T-helper 2 cell treated with Interferon-gamma antibody and Interleukin-4, amounts not matched to agents 100 ng/mL and 5 ng/mL, for 36 hours (primary cell): ENCODE measurements around the gene IFT80. TPM values are rescaled to one million over a fixed set of nuclear protein-coding genes. Genes with fewer than 3 reads are reported as not detected.

Source experiments
- intact Hi-C: fragments of 100-400 bp; cut with micrococcal nuclease; formaldehyde crosslinking; loops from one replicate; pipeline ENCODE4 v1.15.1; 2023
- total RNA-seq: library from RNA; stranded (reverse); gene quantifications from 2 replicates; pipeline ENCODE4 v1.2.3, GENCODE V29; 2022

The IFT80 gene
- total RNA-seq, 1 donor from 2014 or later: 25.7 TPM

DNA sequence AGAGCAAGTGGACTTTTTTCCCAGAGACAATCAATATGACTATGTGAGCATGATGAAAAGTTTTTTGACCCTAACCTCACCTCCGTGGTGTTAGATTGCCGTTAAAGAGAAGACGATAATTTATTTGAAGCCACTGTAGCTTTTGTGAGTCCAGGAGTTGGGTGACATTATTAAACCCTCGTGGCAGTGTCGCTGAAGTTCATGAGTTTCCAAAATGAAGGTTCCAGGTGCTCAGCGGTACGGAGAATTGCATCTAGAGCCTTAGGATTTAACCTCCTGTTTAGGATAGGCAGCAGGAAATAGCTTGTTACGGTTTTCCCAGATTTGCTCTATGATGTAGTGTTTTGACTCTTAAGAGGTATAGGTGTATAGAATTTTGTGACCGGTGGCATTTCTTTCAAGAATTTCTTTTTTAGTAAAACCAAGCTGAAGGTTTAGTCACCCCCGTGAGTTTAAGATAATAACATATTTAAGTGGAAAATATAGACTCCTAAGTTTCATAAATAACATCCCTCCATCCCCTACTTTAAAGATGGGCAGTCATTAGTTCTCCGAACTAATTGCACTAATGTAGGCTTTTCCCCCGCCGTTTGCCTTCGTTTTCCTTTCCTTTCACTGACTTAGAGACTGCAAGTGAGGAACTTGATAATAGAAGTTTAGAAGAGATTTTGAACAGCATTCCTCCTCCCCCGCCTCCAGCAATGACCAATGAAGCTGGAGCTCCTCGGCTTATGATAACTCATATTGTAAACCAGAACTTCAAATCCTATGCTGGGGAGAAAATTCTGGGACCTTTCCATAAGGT, 2.5 kb upstream of the IFT80 start:
- intact Hi-C loops: loop anchor here (1.0 kb wide), 1 partner anchor 10 kb away; no protein-coding TSS in a partner anchor

DNA sequence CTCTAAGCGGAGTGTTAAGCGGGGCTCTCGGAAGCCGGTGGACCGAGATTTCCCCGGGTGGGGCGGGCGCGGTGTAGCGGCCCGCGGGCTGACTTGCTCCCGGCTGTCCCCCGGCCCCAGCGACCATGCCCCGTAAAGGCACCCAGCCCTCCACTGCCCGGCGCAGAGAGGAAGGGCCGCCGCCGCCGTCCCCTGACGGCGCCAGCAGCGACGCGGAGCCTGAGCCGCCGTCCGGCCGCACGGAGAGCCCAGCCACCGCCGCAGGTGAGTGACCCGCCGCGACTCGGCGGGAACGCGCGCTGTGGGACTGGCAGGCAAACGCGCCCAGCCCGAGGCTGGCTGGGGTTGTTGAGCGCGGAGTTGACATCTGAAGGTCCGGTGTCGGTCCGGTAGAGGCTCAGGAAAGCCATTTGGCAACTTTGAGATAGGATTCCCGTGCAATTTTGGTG, 1.7 kb upstream of the IFT80 start:
- intact Hi-C loops: no loop called here

DNA sequence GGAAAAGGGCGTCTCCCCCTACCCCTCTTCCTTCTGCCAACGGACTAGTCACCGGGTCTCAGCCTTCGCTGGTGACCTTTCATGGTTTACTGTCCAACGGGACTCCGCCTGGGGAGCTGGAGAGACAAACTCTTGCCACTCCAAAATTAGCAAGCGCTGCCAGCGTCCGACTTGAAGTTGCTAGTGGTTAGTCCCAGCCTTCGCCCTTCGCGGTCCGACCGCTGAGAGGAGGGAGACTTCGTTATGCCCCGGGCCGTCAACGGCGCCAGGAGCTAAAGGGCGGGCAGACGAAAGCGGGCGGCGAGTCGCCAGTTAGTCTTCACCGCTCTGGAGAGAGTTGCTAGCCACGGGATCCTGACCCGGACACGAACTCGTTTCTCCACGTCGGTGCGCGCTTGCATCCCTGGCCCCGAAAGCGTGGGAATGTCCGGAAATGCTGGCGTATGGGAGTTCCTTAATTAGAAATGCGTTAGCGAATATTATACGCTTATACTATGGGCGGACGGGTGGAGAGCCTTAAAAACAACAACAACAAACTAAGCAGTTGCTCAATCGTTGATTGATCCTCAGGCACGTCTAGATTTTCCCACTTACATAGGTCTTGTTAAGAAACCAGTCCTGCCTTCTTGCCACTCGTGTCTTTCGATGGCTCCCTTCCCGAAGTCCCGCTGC, 1.1 kb upstream of the IFT80 start:
- intact Hi-C loops: no loop called here

DNA sequence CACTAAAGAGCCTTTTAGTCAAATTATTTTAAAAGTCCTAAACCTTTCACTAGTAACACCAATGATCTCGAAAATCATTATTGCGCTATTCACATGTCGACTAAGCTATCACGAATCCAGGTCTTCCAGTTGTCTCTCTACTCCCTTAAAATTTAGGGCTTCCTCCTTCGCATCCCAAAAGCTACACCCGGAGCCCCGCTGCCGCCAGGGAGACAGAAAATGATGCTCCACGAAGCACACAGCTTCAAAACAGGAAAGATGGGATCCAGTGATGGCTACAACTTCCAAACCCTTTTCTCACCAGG, 253 bp downstream of the IFT80 start:
- intact Hi-C loops: loop anchor here (1.0 to 5.0 kb wide), 7 partner anchors 51 to 822 kb away; partner anchors contain the start of genes C3orf80, IL12A, KPNA4 and NMD3

DNA sequence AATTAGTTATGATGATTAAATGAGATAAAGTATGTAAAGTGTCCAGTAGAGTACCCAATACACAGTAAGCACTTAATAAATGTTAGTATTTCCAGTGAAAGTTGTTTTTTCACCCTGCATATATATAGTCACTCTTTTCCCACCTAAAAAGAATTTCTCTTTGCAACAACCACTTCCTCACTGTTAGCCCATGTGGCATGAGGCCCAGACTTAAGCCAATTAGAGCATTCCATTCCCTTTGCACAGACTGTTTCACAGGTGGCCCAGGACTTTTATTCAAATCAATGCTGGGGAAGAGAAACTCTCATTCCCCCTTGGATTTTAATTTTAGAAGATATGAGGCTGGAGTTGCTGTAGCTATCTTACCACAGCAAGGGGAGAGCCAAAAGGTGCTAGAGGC, 3.7 kb downstream of the IFT80 start:
- intact Hi-C loops: loop anchor here (5.0 kb wide), 1 partner anchor 408 kb away; the partner anchor contains the start of gene IL12A

DNA sequence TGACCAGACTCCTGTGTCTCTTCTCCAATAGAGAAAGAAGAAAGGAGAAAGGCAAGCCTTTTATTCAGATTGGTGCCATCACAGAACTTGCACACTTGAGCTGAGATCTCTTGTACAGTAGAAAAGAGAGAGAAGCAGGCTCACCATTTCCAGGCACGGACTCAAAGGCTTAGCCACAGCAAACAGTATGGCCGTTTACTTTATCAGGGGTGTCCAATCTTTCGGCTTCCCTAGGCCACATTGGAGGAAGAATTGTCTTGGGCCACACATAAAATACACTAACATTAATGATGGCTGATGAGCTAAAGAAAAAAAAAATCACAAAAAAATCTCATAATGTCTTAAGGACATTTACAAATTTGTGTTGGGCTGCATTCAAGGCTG, 5.0 kb downstream of the IFT80 start:
- intact Hi-C loops: no loop called here

DNA sequence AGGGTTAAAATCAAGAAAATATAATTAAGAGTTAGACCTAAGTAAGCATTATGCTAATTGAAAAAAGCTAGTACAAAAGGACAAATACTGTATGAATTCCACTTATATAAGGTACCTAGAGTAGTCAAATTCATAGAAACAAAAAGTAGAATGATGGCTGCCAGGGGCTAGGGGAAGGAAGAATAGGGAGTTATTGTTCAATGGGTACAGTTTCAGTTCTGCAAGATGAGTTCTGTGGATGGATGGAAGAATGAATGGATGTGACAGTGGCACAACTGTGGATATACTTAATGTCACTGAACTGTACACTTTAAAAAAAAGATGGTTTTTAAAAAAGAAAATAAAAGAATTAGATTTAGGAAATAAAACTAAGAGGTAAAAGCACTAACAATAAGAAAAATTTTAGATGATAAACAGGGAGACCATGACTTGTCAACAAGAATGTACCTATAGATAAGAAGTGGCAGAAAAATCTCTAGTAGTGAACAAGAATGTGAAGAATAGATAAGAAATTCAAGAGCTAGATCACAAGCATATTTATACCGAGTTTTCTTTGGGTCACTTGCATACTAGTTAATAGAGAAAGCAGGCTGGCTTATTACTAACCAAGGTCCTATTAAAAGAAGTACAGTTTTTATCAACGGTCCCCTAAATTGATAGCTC, 5.5 kb downstream of the IFT80 start:
- intact Hi-C loops: no loop called here

DNA sequence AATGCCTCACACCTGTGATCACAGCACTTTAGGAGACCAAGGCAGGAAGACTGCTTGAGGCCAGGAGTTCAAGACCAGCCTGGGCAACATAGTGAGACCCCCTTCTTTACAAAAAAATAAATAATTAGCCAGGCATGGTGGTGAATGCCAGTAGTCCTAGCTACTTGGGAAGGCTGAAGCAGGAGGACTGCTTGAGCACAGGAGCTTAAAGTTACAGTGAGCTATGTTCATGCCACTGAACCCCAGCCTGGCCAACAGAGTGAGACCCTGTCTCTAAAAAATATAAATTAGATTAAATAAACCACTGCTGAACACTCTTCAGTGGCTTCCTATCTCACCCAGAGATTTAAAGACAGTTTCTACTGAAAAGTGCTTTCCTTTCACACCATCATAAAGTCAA, 6.2 kb downstream of the IFT80 start:
- intact Hi-C loops: no loop called here

DNA sequence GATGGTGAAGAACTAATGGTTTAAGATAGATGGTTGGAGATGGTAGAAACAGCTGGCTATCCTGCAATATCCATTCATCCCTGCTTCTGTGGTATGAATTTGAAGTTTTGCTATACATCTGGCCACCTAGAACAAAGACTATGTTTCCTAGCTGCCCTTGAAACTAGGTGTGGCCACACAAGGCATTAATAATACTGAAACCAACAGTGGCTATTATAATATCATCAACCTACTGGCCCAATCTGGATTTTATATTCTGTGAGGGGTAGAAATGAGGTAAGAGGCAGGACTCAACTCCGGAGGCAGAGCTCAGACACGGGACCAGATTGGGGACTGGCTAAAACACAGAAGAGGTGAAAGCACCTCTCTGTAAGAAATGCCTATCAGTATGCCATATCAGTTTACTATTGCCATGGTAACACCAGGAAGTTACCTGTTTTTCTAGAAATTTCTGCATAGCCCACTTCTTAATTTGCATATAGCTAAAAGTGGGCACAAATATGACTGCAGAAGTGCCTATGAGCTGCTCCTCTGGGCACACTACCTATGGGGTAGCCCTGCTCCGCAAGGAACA, 8.4 kb downstream of the IFT80 start:
- intact Hi-C loops: no loop called here

DNA sequence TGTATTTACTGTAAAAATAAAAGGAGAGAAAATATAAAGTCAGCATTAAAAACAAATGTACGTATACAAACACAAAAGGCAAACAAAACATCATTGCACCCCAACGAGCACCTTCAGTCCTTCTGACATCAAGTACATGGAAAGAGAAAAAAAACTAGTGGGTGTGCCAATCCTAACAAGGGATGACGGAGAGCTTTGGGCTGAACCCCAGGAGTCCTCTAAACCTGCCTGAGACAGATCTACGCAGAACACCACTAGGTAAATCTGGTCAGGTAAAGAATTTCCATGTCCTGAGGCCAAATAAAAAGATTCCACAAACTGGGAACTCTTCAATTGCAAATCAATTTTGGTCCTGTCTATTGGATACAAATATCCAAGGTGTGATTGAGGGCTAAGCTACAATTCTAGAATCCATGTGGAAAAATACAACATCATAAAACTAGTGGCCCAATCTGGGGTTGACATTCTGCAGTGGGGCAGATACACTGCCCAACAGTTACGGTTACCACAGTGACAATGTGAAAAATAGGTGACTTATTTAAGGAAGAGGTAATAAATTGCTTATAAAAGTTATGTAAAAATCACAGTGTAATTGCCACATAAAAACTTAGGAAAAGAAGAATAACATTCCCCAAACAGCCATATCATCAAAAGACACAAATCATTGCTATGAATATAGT, 14.2 kb downstream of the IFT80 start:
- intact Hi-C loops: no loop called here

DNA sequence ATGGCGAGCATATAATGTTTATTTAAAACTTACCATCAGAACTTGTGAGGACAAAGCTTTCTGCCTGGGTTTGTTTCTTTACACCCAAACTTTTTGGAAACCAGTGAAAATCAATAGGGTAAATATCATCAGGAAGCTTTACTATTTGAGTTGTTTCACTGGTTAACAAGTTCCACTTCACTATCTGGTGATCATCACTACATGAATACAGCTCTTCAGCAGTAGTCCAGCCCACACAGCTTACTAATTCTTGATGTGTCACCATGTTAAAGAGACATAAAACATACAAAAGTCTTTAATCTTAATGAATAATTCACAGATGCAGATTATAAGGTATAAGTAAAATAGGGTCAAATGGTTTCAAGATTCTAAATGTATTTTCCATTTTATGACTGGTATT, 17.6 kb downstream of the IFT80 start:
- intact Hi-C loops: no loop called here

DNA sequence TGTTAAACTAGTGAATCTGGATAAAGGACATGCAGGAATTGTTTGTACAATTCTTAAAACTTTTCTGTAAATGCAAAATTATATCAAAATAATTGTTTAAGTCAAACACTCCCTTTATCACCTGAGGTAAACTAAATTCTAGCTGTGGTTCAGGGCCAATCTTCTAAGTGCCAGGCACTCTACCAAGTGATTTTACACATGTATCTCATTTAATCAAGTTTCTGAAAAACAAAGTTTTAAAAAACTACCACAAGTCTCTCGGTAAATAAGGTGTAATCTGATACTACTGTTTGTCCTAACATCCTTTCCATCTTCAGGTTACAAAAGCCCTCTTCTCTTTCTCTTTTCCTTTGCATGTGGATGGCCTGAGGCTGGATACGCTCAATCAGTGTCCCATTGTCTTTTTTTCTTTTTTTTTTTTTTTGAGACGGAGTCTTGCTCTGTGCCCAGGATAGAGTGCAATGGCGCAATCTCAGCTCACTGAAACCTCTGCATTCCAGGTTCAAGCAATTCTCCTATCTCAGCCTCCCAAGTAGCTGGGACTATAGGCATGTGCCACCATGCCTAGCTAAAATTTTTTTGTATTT, 19.3 kb downstream of the IFT80 start:
- intact Hi-C loops: no loop called here

DNA sequence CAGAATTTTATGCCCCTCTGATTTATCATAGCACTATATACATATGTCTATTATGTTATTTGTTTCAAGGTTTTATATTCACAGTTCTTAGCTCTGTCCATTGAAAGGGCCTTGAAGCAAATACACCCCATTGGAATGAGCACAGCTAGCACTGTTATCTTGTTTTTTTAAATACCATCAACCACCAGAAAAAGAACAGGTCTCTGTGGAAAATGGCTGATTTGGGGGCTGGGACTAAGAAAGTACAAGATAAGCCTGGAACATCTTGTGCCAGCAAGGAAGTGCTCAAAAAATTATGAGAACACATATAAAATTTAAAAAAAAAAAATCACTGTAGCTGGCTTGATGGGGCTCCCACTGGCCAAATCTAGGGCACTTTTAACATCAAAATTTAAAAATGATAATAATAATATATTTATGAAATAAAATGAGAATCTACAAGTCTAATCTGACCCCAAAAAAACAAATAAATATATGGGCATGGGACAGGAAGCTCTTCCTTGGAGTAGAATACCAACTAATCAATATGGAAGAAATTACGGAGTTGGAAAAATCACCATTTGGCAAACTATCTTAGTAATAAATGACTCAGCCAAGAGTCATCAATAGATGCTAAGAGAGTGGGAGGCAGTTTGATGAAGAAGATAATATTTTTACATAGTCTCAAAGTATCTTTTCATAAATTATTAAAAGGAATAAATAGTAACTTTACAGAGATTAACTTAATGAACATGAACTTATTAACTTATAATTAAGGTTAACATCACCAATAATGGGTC, 20.5 kb downstream of the IFT80 start:
- intact Hi-C loops: no loop called here

DNA sequence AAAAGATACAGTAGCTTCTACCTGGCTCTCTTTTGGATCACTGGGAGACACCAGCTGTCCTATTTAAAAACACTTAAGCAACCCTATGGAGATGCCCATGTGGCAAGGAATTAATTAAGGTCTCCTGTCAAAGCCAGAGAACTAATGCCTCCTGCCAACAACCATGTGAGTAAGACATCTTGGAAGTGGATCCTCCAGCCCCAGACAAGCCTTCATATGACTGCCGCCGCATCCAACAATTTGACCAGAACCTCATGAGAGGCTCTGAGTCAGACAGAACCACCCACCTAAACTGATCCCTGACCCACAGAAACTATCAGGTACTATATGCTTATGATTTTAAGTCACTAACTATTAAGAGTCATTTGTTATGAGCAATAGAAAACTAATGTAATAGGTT, 22.3 kb downstream of the IFT80 start:
- intact Hi-C loops: no loop called here

DNA sequence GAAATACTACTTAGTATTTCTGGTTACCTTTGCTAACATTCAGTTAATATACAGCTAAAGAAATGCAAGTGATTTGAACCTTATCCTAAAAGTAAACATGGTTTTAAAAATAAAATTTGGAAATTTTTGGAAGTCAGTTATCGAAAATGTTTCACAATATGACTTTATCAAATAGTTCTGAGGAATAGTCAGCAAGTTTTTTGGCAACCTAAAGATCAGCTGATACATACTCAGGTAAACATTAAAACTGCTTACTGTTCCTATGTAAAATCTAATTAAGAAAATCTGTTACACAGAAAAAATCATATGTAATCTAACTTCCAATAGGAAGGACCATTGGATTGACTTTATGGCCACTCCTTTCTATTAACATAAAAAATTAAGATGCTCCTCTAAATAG, 24.1 kb downstream of the IFT80 start:
- intact Hi-C loops: no loop called here

DNA sequence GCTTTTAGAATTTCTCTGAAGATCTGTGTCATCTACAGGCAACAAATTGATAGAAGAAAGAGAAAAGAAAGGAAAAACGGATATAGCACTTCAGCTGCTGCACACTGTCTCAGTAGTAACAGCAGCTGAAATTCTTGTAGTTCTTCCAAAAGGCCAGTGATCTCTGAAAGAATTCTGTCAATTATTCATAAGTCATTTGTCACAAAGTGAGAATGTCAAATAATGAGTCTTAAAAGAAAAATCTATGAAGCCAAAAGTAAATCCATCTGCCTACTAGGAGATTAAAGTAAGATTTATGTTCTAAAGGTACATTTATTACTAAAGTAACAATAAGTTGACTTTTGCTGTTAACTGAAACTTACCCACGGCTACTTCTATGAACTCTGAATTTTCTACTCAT, 24.6 kb downstream of the IFT80 start:
- intact Hi-C loops: no loop called here

DNA sequence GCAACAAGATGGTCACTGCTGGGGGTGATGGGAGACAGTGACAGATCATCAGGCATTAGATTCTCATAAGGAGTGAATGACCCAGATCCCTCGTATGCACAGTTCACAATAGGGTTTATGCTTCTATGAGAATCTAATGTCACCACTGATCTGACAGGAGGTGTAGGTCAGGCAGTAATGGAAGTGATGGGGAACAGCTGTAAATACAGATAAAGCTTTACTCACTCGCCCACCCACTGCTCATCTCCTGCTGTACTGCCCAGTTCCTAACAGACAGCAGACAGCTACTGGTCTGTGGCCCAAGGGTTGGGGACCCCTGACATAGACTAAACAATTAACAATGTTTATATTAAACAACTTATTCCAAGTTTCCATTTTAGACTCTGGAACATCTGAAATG, 25.4 kb downstream of the IFT80 start:
- intact Hi-C loops: no loop called here

DNA sequence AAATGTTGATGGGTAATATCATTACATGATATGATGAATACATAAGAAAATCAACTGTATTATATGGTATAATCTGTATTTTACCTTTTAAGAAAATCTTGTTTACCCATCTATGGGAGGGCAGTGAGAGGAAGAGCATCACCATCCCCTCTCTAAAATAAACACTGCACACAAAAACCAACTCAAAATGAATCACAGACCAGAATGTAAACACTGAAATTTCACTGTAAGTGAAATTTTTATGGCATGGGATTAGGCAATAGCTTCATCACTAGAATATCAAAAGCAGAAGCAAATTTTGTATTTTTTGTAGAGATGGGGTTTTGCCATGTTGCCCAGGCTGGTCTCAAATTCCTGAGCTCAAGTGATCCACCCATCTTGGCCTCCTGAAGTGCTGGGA, 26.2 kb downstream of the IFT80 start:
- intact Hi-C loops: no loop called here

DNA sequence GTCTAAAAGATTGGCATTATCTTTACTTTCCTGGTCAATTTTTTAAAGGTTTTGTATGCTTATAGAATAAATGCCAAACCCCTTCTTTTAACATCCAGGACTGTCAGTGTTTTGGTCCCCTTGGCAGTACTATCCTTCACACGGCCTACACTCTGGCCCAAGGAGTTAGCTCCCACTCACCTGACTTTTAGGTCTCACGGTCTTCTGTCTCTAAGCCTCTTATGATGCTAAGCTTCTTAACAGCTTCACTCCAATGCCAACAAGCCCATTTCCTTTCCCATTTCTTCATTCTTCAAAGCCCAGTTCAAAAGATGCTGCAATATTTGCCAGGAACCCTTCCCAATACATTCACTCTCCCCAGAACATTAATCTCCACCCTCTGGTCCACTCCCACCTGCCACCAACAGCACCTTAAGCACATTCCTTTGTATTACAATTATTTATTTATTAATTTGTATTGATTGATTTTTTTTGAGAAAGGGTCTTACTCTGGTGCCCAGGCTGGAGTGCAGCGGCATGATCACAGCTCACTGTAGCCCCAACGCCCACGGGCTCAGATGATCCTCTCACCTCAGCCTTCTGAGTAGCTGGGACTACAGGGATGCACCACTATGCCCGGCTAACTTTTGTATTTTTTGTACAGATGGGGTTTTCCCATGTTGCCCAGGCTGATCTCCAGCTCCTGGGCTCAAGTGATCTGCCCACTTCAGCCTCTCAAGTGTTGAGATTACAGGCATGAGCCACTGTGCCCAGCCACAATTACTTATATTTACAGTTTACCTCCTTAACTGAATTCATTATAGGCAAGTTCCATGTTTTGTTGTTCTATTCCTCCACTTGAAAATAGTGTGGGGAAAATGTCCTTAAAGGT, 27.8 kb downstream of the IFT80 start:
- intact Hi-C loops: no loop called here
